Measurements from ENCODE around the gene ATPAF1.

ATPAF1 gene

GRCh38 chr1:46684670-46685069, 16.5 kb upstream of the ATPAF1 start:
- no peak overlapping the region for H3K4me3 Mint-ChIP-seq
- H3K9me3 Mint-ChIP-seq: no peaks in the 10 kb centered on the region
- H3K27me3 Mint-ChIP-seq (ENCODE audit: low read depth): no peaks in the 10 kb centered on the region
- no peak for TF ChIP-seq CTCF (IDR thresholded peaks at IDR 0.05; ENCODE audit: unreplicated experiment in 3 of 3)
- no peak overlapping the region for H3K27ac Mint-ChIP-seq
- H3K36me3 Mint-ChIP-seq (ENCODE audit: low read depth): peaks cover 78% of the 10 kb centered on the region
- H3K4me1 Mint-ChIP-seq: peaks cover 38% of the 10 kb centered on the region

GRCh38 chr1:46682064-46682463, 13.9 kb upstream of the ATPAF1 start:
- no peaks in the 10 kb centered on the region for H3K9me3 Mint-ChIP-seq
- no peak overlapping the region for H3K27ac Mint-ChIP-seq
- H3K4me3 Mint-ChIP-seq: no peak overlapping the region
- H3K27me3 Mint-ChIP-seq (ENCODE audit: low read depth): no peaks in the 10 kb centered on the region
- TF ChIP-seq CTCF (IDR thresholded peaks at IDR 0.05; ENCODE audit: unreplicated experiment in 3 of 3): no peak
- peaks cover 12% of the 10 kb centered on the region for H3K4me1 Mint-ChIP-seq
- peaks cover 84% of the 10 kb centered on the region for H3K36me3 Mint-ChIP-seq (ENCODE audit: low read depth)

GRCh38 chr1:46681333-46682034, 13.3 kb upstream of the ATPAF1 start:
- no peak overlapping the region for H3K4me3 Mint-ChIP-seq
- H3K27me3 Mint-ChIP-seq (ENCODE audit: low read depth): no peaks in the 10 kb centered on the region
- no peak overlapping the region for H3K27ac Mint-ChIP-seq
- H3K4me1 Mint-ChIP-seq: peaks cover 6% of the 10 kb centered on the region
- TF ChIP-seq CTCF (IDR thresholded peaks at IDR 0.05; ENCODE audit: unreplicated experiment in 3 of 3): no peak
- peaks cover 86% of the 10 kb centered on the region for H3K36me3 Mint-ChIP-seq (ENCODE audit: low read depth)
- no peaks in the 10 kb centered on the region for H3K9me3 Mint-ChIP-seq

GRCh38 chr1:46679789-46680573, 11.8 kb upstream of the ATPAF1 start:
- peaks cover 82% of the 10 kb centered on the region for H3K36me3 Mint-ChIP-seq (ENCODE audit: low read depth)
- no peaks in the 10 kb centered on the region for H3K9me3 Mint-ChIP-seq
- H3K4me1 Mint-ChIP-seq: no peaks in the 10 kb centered on the region
- H3K27me3 Mint-ChIP-seq (ENCODE audit: low read depth): no peaks in the 10 kb centered on the region
- no peak overlapping the region for H3K4me3 Mint-ChIP-seq
- no peak for TF ChIP-seq CTCF (IDR thresholded peaks at IDR 0.05; ENCODE audit: unreplicated experiment in 3 of 3)
- no peak overlapping the region for H3K27ac Mint-ChIP-seq

GRCh38 chr1:46677339-46677738, 9.2 kb upstream of the ATPAF1 start:
- H3K27me3 Mint-ChIP-seq (ENCODE audit: low read depth): no peaks in the 10 kb centered on the region
- H3K36me3 Mint-ChIP-seq (ENCODE audit: low read depth): peaks cover 64% of the 10 kb centered on the region
- H3K4me3 Mint-ChIP-seq: no peak overlapping the region
- H3K27ac Mint-ChIP-seq: no peak overlapping the region
- no peaks in the 10 kb centered on the region for H3K9me3 Mint-ChIP-seq
- TF ChIP-seq CTCF (IDR thresholded peaks at IDR 0.05; ENCODE audit: unreplicated experiment in 3 of 3): no peak
- no peaks in the 10 kb centered on the region for H3K4me1 Mint-ChIP-seq
